H1 (cell line): Measurements from ENCODE around the gene WNT5A.

ENCODE experiments used
- CEBPB ChIP-seq: IDR thresholded peaks from 2 replicates; pipeline ENCODE4 v1.6.1; 2012; ENCODE audit warnings: low read depth, low read length
- CHD1 ChIP-seq: IDR thresholded peaks from 2 replicates; pipeline ENCODE4 v1.6.1; 2012; ENCODE audit warnings: low read depth, low read length, improper control_type of control experiment
- EGR1 ChIP-seq: IDR thresholded peaks from 2 replicates; pipeline ENCODE4 v1.6.1; 2011; ENCODE audit warnings: low read depth, low read length, borderline replicate concordance
- EP300 ChIP-seq, 2 experiments: IDR thresholded peaks; 1 replicate in 1 of 2; 2 replicates in 1 of 2; pipeline ENCODE4 v1.6.1; 2011 to 2012; ENCODE audit warnings: low read depth in 2 of 2, low read length in 2 of 2, mild to moderate bottlenecking in 2 of 2, borderline replicate concordance in 1 of 2, inconsistent platforms in 1 of 2, moderate library complexity in 1 of 2
- EZH2 ChIP-seq: fragments of 200-600 bp; sonication (generic); IDR thresholded peaks from 2 replicates; pipeline ENCODE4 v1.7.1; 2012; ENCODE audit warnings: low read depth, mild to moderate bottlenecking, moderate library complexity, low read length, inconsistent platforms; ENCODE audit not compliant: severe bottlenecking
- FOSL1 ChIP-seq: IDR thresholded peaks from 2 replicates; pipeline ENCODE4 v1.6.1; 2011; ENCODE audit warnings: mild to moderate bottlenecking, low read depth, low read length, moderate library complexity; ENCODE audit not compliant: insufficient read depth
- JUND ChIP-seq: IDR thresholded peaks from 2 replicates; pipeline ENCODE4 v1.6.1; 2011; ENCODE audit warnings: mild to moderate bottlenecking, improper control_type of control experiment, low read length
- POLR2AphosphoS5 ChIP-seq: IDR thresholded peaks from 2 replicates; pipeline ENCODE4 v1.6.1; 2011; ENCODE audit warnings: low read depth, low read length
- RAD21 ChIP-seq, 2 experiments: IDR thresholded peaks in 1 of 2; conservative IDR thresholded peaks in 1 of 2; 2 replicates each; pipeline ENCODE4 v1.6.1; 2011; ENCODE audit warnings: low read depth in 2 of 2, low read length in 2 of 2, improper control_type of control experiment in 1 of 2, inconsistent platforms in 1 of 2, mild to moderate bottlenecking in 1 of 2, moderate library complexity in 1 of 2
- SRF ChIP-seq: IDR thresholded peaks from 2 replicates; pipeline ENCODE4 v1.6.1; 2011; ENCODE audit warnings: mild to moderate bottlenecking, low read depth, low read length, moderate library complexity
- TAF1 ChIP-seq: IDR thresholded peaks from 2 replicates; pipeline ENCODE4 v1.6.1; 2011; ENCODE audit warnings: mild to moderate bottlenecking, low read depth, low read length
- ZNF274 ChIP-seq: IDR thresholded peaks from 2 replicates; pipeline ENCODE4 v1.7.0; 2012; ENCODE audit warnings: low read length, borderline replicate concordance; ENCODE audit errors: extremely low read depth
- TF ChIP-seq, protein P1 (sequence below), 3 experiments: IDR thresholded peaks; 1 replicate in 2 of 3; 2 replicates in 1 of 3; pipeline versions ENCODE4 v1.5.1 to v1.6.1; 2011; ENCODE audit warnings: low read length in 3 of 3, mild to moderate bottlenecking in 3 of 3, inconsistent platforms in 2 of 3, low read depth in 1 of 3, moderate library complexity in 1 of 3; ENCODE audit not compliant: insufficient read depth in 1 of 3; ENCODE audit errors: control extremely low read depth in 1 of 3
- TF ChIP-seq, protein P2 (sequence below): IDR thresholded peaks from 2 replicates; pipeline ENCODE4 v1.6.1; 2011; ENCODE audit warnings: low read length, improper control_type of control experiment

GRCh38 chr3:55492976-55493375 is 5.9 kb upstream of the WNT5A start:
- TF ChIP-seq TAF1, result no peak
- TF ChIP-seq FOSL1, result no peak
- no peak for TF ChIP-seq POLR2AphosphoS5
- TF ChIP-seq, protein P1, sequence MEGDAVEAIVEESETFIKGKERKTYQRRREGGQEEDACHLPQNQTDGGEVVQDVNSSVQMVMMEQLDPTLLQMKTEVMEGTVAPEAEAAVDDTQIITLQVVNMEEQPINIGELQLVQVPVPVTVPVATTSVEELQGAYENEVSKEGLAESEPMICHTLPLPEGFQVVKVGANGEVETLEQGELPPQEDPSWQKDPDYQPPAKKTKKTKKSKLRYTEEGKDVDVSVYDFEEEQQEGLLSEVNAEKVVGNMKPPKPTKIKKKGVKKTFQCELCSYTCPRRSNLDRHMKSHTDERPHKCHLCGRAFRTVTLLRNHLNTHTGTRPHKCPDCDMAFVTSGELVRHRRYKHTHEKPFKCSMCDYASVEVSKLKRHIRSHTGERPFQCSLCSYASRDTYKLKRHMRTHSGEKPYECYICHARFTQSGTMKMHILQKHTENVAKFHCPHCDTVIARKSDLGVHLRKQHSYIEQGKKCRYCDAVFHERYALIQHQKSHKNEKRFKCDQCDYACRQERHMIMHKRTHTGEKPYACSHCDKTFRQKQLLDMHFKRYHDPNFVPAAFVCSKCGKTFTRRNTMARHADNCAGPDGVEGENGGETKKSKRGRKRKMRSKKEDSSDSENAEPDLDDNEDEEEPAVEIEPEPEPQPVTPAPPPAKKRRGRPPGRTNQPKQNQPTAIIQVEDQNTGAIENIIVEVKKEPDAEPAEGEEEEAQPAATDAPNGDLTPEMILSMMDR (IDR thresholded peaks at IDR 0.05; ENCODE audit: control extremely low read depth in 1 of 3, insufficient read depth in 1 of 3, low read depth in 1 of 3, low read length in 3 of 3), result no peak
- TF ChIP-seq, protein P2, sequence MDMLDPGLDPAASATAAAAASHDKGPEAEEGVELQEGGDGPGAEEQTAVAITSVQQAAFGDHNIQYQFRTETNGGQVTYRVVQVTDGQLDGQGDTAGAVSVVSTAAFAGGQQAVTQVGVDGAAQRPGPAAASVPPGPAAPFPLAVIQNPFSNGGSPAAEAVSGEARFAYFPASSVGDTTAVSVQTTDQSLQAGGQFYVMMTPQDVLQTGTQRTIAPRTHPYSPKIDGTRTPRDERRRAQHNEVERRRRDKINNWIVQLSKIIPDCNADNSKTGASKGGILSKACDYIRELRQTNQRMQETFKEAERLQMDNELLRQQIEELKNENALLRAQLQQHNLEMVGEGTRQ, result no peak
- no peak for TF ChIP-seq EP300 (IDR thresholded peaks at IDR 0.05; ENCODE audit: borderline replicate concordance in 1 of 2, low read depth in 2 of 2, low read length in 2 of 2)
- TF ChIP-seq SRF, result no peak
- no peak for TF ChIP-seq EZH2
- no peak for TF ChIP-seq RAD21 (IDR thresholded peaks at IDR 0.05 in 1 of 2, conservative IDR thresholded peaks at IDR 0.05 in 1 of 2; ENCODE audit: low read depth in 2 of 2, low read length in 2 of 2)
- TF ChIP-seq EGR1, result no peak
- TF ChIP-seq CHD1, result no peak
- TF ChIP-seq JUND, result no peak
- TF ChIP-seq ZNF274, result no peak
- TF ChIP-seq CEBPB, result no peak
